Activated T-cell treated with anti-CD3 and anti-CD28 coated beads, Interleukin-2, amount 50 U/mL, for 1 hour (primary cell): ENCODE measurements around the gene TGFBRAP1.
"Not testable (repeated sequence)": the region's sequence is repeated elsewhere in the genome, so short reads cannot be mapped to it uniquely, and the experiment has no call there.

ENCODE experiments used
- DNase-seq: peaks from one replicate; pipeline ENCODE4 v3.0.0-alpha.2; 2020

The TGFBRAP1 gene

DNA sequence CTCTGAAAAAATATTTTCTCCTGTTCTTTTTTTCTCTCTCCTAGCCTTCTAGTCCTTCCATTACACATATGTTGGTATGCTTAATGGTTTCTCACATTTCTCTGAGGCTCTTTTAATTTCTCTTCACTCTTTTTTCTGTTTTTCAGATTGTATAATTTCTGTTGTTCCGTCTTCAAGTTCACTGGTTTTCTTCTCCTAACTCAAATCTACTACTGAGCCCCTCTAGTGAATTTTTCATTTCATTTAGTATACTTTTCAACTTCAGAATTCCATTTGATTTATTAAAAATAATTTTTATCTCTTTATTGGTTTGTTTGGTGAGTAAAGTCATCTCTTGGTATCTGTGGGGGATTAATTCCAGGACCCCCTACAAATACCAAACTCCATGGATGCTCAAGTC lies 27.6 kb upstream of the TGFBRAP1 start:
- no peak for DNase-seq

DNA sequence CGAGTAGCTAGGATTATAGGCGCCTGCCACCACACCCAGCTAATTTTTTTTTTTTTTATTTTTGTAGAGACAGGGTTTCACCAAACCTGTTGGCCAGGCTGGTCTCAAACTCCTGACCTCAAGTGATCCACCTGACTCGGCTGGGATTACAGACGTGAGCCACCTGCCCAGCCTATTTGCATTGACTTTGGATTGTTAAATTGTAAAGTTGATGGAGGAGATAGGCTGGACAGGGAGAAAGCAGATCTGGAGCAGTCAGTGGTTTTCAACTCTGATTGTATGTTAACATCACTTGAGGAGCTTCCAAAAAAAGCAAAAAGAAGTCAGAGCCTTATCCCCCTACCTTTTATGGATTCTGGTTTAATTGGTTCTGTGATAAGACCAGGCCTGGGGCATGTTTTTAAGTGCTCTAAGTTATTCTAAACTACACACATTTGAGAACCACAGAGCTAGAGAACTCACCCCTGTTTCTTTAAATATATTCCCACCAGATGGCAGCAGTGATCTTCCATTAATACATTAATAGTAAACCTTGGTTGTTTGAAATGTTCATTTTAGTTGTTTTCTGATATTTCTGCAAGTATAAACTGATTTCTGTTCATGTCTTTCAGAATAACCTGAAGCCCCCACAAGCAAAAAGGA lies 15.3 kb upstream of the TGFBRAP1 start:
- no peak for DNase-seq

DNA sequence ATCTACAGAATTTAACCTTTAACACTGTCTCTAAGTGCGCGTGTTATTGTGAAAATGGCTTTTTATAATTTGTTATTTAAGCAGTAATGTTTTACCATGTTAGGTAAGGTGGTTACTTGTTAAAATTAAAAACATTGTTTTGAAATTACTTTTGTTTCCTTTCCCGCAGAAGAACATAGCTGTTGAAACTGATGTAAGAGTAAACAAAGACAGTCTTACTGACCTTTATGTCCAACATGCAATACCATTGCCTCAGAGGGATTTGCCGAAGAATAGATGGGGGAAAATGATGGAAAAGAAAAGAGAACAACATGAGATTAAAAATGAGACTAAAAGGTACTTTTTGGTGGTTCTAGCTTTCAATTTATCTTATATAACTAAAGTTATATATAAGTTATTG lies 9.9 kb upstream of the TGFBRAP1 start:
- no peak for DNase-seq

DNA sequence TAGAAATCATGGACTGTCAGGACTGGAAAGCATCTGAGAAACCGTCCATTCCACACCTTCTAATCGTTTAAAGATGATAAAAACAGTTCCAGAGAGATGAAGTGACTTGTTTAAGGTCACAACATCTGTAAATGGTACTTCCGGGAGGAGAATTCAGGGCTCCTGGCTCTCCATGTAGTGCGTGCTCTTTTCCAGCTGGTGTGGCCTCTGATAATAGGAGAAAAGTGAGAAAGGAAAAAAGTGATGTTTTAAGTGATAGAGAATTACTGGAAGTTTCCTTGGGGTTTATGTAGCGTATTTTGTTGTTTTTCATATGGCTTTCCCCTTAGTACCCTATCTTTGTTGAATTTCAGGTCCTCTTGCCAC lies 8.5 kb upstream of the TGFBRAP1 start:
- no peak for DNase-seq

DNA sequence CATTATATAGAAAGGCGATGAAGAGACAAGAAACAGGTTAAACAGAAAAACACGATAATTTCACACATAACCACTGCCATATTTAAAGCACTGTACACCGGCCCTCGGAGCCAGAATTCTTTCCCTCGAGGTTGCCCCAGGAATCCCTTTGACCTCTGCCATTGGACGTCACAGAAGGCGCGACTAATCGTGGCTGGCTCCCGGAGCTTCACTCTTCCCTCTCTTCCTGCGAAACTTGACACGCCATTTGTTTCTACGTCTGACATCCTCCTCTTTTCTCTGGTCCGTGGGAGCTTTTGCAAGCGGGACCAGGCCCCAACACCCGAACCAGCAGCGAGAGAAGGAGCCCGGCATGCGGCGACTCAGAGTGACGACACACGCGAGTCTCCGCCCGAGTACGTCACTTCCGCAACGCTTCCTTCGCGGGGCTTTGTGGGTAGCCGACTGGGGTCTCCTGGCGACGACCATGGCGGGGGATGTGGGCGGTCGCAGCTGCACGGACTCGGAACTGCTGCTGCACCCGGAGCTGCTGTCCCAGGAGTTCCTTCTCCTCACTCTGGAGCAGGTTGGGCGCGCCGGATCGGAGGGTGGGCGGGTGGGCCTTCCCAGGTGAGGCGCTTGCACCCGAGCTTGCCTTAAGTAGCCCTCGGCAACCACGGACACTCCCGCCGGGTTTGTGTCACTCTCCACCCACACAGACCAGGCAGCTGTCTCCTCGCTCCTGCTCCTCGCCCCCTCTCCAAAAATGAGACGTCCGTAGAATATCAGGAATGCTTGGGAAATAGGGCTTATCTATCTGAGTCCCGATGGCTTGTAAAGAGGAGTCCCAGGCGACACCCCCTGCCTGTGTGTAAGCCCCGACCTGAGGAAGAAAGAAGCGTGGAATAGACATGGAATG lies 7.8 kb upstream of the TGFBRAP1 start, which contains the start of gene C2orf49:
TSS of gene C2orf49 (plus strand) at position 419 of the 898 bp plus-strand sequence. CDS start at position 467, 48 bp downstream.
- peak; percentile 90 for DNase-seq

DNA sequence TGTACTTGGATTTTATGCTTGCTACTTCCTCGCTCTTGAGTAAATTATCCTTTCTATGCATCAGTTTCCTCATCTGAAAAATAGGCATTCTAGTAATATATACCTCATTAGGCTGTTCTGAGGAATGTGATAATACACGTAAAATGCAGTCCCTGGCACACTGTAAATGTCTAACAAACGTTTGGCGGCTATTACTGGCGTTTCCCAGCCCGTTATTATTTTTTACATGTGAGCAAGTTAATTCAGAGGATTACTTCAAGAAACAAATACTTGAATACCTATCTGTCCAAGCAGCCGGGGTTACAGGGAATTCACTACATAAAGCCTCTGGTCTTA lies 7.2 kb upstream of the TGFBRAP1 start:
- no peak for DNase-seq

DNA sequence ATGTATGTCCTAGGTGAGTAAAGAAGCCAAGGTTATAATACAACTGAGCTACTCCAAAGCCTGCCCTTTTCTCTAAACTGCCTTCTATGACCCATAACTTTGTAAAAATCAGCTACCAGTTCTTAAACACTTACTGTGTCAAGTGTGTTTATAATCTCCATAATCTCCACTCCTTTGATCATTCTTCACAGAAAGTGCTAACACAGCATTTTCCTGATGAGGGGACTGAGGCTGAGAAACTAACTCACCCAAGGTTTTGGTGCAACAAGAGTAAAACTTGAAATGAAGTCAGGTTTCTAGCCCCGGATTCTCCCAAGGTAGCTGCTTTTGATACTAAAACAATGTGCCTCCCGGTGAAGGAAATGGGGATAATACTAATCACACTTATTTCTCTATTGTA lies 5.9 kb upstream of the TGFBRAP1 start:
- DNase-seq: no peak

DNA sequence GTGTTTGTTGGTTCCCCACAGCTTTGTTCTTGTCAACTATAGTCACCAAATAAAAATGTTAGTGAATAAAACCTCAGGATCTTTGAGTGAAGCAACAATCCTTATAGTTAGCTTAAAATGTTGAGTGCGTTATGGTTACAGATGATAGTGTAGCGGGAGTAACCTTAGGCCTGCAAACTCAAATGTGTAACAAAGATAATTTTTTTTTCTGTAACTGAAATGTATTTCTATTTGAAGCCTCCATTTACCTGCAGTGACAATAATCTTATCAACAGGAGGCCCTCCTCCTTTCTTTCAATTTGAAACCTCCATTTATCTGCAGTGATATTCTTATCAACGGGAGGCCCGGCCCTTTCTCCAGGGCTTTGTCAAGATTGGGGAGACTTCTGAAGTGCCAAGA lies 4.7 kb upstream of the TGFBRAP1 start:
- no peak for DNase-seq

DNA sequence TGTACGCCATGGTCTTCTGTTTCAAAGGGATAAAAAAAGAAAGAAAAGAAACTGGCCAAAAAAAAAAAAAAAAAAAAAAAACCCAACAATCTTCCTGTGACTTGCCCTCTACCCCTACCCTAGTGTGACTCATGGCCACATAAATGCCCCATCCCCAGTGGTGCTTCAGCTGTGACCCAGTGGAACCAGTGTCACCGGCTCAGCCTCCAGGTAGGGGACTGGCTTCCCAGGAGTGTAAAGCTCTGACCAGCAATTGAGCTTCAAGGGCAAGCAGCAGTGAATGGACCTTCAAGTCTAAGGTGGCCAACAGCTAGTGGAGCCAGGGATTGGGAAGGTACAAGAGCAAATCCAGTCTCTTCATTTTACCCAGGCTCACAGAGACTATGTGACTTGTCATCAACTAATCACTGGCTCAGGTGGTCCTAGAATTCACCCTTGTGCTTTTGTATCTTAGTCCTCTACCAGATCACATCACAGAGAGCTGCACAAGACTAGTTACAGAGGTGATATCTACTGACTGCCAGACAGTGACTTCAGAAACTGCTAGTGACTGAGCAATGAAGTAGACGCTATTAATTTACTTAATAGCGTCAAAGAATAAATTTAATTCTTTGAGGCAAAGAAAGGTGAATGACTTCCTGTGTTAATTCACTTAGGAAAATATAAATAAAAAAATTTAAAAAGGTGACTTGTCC lies 1.3 kb upstream of the TGFBRAP1 start:
- no peak for DNase-seq

DNA sequence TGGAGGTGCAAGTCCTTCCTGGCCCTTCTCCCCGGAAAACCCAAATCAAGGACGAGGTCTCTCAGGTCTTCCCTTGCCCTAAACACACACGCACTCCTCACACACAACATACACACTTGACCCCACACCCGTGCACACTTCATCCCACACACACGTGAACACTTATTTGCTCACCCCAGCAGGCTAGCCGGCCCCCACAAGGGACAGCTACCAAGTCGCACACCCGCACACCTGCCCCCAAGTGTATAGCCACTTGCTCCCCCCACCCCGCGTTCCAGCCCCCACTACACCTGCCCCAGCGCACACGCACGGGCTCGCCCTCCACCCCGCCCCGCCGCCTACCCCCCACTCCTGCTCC lies 359 bp downstream of the TGFBRAP1 start:
- DNase-seq: no peak

DNA sequence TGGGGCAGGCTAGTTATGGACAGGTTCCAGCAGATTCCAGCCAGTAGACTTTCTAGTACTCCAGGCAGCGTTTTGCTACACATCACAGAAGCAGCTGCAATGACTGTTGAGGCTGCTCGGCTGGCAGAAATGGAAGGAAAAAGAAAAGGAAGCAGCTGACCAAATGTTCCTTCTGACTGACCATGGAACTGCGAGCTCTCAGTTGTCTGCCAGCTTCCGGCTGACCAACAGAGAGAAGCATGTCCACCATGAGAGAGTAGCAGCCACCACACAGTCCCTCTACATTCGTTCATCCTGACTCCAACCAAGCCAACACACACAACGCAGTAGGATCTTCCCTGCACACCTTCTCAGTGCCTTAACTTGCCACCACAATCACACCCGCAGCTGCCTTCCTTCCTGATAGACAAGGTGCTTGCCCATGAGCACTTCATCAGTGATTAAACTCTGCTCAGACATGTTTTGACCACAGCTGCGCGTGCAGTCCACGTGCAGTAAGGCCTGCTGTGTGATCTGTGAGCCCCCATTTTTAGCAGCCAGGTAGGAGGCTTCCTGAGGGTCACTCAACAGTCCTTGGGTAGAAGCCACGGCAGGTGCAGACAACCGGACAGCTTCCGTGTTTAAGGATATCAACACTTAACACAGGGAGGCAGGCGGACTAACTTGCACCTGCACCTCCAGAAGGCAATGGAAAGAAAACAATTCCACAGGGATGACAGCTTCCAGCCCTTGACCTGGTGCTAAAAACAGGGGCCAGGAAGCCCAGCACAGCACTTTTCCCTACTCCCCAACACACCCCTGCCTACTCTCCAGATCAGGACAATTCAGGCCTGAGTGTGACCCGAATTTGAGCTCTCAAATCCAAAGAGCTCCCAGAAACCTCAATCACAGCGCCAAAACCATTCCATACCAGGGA lies 996 bp downstream of the TGFBRAP1 start:
- DNase-seq: peak; percentile 25

DNA sequence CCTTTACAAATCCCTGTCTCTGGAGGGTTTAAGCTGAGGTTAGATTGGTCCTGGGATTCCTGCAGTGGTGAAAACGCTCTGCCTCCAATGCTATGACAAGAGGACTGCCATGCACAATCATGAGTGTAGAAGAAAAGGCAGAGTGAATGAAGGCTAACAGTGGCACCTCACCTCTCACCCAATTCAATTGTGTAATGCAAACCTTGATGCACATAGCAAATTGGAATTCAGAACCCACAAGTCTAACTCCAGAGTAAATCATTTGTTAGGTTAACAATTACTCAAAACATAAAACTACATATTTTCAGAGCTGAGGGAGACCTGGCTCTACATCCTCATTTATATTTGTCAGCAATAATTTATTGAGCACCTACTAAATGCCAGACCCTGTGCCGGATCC lies 1.8 kb downstream of the TGFBRAP1 start:
- DNase-seq: no peak

DNA sequence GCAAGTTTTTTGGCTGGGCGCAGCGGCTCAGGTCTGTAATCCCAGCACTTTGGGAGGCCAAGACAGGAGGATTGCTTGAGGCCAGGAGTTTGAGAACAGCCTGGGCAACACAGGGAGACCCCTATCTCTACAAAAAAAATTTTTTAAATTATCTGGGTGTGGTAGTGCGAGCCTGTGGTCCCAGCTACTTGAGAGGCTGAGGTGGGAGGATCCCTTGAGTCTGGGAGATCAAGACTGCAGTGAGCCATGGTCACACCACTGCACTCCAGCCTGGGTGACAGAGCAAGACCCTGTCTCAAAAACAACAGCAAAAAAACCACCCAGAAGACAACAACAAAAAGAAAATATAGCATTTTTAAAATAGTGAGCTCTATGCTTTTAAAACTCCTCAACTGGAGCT lies 2.3 kb downstream of the TGFBRAP1 start:
- not testable (repeated sequence) for DNase-seq

DNA sequence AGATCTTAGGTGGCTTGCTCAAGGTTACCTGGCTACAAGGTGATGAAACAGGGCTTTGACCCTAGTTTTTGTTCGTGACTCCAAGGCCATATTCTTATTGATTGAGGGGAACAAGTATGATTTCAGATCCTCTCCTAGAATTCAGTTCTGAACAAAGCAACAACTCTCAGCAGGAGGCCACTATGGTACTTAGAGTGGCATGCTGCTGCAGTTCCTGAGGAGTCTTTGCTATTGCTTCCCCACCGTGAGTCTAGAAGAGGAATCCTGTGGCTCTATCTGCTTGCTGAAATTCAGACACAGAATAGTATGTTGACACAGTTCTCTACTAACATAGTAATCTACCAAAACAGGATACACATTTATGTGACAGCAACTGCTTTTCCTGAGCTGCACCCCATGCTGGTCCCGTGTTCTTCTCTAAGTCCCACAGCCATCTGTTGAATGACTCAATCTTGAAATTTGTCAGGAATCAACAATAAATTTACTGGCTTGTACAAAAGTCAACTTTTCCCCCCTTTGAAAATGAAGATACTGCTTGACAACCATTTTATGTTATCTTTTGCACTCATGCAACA lies 4.1 kb downstream of the TGFBRAP1 start:
- no peak for DNase-seq

DNA sequence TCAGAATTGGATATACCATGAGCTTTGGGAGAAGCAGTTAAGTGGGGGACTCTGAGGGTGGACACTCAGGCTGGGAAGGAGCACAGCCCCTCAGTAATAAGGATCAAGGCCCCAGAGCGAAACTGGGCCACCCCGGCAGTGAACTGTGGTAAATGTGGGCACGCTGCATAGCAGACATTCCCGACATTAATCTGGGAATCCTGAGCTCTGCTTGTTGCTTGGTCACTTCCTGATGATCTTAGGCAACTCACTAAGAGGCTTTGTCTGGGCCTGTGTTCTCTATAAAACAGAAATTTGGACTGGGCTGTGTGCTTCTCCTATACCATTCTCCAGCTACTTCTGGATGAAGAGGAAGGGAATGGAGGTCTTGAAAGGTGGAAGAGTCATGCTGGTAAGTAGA lies 4.8 kb downstream of the TGFBRAP1 start:
- DNase-seq: no peak

DNA sequence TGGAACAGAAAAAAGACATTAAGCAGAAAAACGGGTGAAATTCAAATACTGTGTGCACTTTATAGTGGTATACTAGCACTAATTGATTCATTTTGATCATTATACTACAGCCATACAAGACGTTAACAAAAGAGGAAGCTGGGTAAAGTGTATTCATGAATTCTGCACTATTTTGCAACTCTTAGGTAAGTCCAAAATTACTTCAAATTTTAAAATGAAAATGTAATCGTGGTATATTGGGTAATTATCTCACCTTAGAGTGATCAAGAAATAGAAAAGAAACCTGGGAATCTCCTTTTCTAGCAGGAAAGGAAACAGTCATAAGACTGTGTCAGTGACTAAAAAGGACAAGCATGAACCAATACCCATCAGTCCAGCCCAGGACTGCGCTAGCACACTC lies 5.4 kb downstream of the TGFBRAP1 start:
- no peak for DNase-seq

DNA sequence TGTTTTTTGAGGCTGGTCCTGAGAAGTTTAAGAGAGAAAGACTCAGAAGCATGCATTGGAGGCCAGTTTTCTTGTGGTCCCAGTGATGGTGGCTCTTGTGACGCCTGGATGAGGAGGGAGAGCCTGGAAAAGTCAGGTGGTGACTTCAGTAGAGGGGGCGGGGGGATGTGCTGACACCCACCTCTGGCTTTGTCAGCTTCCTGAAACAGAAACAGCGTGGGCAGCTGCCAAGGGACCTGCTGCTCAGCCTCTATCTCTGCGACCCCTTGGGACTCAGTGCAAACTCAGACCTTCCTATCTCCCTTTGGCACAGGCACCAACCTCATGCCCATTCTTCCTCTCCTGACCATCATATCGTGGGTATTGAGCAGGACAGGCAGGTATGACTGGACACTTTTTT lies 6.4 kb downstream of the TGFBRAP1 start:
- no peak for DNase-seq

DNA sequence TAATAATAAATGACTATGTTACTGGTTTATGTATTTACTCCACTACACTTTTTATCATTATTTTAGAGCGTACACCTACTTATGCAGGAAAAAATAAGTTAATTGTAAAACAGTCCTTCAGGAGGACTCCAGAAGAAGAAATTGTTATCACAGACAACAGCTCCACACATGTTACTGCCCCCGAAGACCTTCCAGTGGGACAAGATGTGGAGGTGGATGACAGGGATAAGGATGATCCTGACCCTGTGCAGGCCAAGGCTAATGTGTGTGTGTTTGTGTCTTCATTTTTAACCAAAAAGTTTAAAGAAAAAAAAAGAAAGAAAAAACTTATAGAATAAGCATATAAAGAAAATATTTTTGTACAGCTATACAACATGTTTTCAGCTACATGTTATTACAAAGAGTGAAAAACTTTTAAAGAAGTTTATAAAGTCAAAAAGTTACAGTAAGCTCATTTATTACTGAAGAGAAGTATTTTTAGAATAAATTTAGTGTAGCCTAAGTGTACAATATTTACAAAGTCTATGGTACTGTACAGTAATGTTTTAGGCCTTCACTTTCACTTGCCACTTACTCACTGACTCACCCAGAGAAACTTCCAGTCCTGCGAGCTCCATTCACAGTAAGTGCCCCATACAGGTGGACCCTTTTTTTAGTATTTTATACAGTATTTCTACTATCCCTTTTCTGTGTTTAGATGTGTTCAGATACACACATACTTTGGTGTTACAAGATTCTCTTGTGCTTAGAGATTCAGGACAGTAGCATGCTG lies 7.5 kb downstream of the TGFBRAP1 start:
- DNase-seq: no peak

DNA sequence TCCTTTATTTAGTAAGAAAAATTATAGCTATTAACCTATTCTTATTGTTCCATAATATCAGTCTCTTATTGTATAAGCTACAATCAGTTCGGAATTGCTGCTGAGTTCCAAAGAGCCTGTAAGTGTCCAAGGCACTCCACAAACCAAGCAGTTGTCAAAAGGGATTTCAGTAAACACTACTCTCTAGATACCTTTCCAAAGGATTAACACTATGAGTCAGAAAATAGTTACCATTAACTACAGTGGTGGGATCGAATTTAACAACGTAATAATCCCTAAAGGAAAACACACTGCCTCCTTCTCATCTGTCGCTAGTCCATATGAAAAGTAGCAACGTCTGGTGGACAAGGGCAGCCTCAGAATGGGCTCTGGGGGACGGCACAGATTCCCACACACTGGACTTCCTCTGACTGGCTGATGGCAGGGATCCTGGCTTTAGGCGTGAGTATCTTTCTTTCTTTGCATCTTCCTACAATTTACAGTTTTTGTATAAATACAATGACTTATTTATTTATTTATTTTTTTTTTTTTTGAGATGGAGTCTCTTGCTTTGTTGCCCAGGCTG lies 8.8 kb downstream of the TGFBRAP1 start:
- no peak for DNase-seq

DNA sequence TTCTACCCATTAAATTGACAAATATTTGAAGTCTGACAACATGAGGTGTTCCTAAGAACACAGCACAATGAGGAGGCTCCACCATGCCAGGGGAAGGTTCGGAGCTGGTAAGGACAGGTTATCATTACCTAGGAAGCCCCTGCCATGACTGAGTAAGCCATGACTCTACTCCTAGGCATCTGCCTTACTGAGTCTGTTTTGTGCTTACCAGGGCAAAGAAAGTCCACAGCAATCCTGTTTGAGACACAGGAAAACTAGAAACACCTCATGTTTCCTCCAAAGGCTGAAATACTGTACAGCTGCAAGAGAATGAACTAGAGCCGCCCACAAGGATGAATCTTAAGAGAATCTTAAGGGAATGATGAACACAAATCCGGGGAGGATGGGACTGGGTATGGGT lies 11.6 kb downstream of the TGFBRAP1 start:
- DNase-seq: no peak

DNA sequence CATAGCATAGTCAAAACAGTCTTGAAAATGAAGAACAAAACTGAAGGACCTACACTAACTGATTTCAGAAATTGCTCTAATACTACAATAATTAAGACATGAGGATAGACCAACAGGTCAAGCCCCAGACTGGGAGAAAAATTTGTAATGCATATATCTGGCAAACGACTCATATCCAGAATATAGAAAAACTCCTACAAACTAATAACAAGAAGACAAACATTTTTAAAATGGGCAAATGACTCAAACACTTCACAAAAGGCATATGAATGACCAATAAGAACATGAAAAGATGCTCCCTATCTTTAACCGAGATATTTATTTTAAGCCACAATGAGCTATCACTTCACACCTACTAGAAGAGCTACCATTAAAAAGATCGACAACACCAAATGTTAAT lies 14.2 kb downstream of the TGFBRAP1 start:
- DNase-seq: no peak
